D721Med (cell line): ENCODE measurements around the gene C11orf98.
"Not testable (repeated sequence)": the region's sequence is repeated elsewhere in the genome, so short reads cannot be mapped to it uniquely, and the experiment has no call there.

Experiments
- DNase-seq: peaks from one replicate; pipeline ENCODE4 v3.0.0; 2011; ENCODE audit warnings: low spot score; ENCODE audit not compliant: insufficient read length
- FAIRE-seq: peaks from 2 replicates; lab custom pipeline; 2011; peaks lifted over from hg19 to GRCh38; lab: Jason Lieb, UNC
- TF ChIP-seq, protein P1 (sequence below): IDR thresholded peaks from 2 replicates; pipeline ENCODE4 v1.5.1; 2012; ENCODE audit warnings: mild to moderate bottlenecking, control low read depth; ENCODE audit not compliant: insufficient read depth; ENCODE audit errors: missing control alignments

C11orf98 gene

GRCh38 chr11:62644220-62644619 is 20.8 kb downstream of the C11orf98 start:
- FAIRE-seq = no peak
- DNase-seq = no peak
- TF ChIP-seq, protein P1, sequence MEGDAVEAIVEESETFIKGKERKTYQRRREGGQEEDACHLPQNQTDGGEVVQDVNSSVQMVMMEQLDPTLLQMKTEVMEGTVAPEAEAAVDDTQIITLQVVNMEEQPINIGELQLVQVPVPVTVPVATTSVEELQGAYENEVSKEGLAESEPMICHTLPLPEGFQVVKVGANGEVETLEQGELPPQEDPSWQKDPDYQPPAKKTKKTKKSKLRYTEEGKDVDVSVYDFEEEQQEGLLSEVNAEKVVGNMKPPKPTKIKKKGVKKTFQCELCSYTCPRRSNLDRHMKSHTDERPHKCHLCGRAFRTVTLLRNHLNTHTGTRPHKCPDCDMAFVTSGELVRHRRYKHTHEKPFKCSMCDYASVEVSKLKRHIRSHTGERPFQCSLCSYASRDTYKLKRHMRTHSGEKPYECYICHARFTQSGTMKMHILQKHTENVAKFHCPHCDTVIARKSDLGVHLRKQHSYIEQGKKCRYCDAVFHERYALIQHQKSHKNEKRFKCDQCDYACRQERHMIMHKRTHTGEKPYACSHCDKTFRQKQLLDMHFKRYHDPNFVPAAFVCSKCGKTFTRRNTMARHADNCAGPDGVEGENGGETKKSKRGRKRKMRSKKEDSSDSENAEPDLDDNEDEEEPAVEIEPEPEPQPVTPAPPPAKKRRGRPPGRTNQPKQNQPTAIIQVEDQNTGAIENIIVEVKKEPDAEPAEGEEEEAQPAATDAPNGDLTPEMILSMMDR = no peak

DNA sequence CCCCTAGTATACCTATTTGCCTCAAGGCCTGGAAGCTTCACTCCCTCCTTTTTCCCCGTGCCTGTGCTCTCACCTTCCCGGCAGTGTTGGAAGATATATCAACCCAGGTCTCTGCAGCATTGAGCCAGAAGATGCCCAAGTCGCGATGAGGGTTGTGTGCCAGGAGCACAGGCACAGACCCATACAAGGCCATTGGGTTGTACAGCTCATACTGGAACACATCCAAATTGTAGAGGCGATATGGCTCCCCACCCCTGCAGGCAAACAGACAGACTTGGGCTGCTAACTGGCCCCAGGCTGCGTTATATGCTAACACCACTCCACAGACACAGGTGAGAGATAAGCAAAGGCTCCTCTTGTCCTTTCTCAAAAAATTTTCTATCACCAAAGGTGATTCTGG is 32.5 kb downstream of the C11orf98 start:
- FAIRE-seq = no peak
- no peak for DNase-seq
- TF ChIP-seq, protein P1 = no peak

- DNase-seq = no peak
- TF ChIP-seq, protein P1 = no peak
- no peak for FAIRE-seq
These were observed 37.3 kb downstream of the C11orf98 start for GRCh38 chr11:62627713-62628112.

DNA sequence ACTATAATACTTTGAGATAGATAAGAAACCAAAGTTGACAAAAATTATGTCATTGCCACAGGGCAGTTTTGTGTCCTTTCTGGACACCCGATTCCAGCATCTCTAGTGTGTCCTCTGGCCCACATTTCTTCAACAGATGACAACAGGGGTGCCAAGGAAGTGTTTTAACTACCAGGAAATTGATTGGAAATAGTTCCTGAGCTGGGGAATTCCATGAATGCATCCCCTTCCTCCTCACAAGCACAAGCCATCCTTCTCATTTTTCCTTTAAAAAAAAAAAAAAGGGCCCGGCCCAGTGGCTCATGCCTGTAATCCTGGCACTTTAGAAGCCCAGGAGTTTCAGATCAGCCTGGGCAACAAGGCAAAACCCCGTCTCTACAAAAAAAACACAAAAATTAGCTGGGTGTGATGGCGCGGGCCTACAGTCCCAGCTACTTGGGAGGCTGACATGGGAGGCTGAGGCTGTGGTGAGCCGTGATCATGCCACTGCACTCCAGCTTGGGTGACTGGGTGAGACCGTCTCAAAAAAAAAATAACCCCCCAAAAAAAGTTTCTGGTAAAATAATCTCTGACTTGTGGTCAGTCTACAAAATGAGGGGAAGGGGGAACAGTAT is 42.4 kb downstream of the C11orf98 start:
- TF ChIP-seq, protein P1 = no peak
- FAIRE-seq (no peak), DNase-seq (no peak)

GRCh38 chr11:62621567-62622470 is 43.2 kb downstream of the C11orf98 start, which contains the start of gene B3GAT3:
Gene B3GAT3, minus strand, starts transcription at chr11:62621986. Its CDS starts 39 bp downstream, at chr11:62621947.
- TF ChIP-seq, protein P1 = no peak
- FAIRE-seq = no peak

GRCh38 chr11:62621027-62621566 is 43.9 kb downstream of the C11orf98 start:
- FAIRE-seq (no peak), DNase-seq (no peak)
- TF ChIP-seq, protein P1 = no peak

More at GRCh38 chr11:62621567-62622470, 43.2 kb downstream of the C11orf98 start, which contains the start of gene B3GAT3:
- DNase-seq = peak; percentile 97

DNA sequence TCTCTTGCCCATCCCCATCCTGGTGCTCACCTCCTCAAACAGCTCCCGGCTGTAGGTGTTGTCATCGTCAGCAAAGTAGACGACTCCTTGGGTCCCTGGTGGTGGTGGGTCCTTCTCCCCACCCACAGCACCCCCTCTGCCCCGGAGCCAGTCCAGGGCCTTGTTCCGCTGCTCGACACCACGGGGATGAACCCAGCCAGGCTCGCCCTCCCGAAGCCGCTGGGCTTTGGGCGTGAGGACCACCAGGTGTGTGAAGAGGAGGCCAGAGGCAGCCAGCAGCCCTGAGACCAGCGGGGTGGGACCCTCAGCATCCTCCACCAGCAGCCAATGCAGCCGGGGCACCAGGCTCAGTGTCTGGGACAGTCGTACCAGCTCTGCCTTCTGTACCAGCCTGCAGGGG is 48.1 kb downstream of the C11orf98 start:
- DNase-seq, FAIRE-seq: not testable (repeated sequence)
